ENCODE data around the gene PPAN. TPM values are rescaled to one million over a fixed set of nuclear protein-coding genes. Genes with fewer than 3 reads are reported as not detected.

The PPAN gene
- total RNA-seq, 1 donor: 19.2 TPM

- Histone ChIP-seq H3K27me3 (ENCODE audit: insufficient read depth, low read length) (no peaks in the 10 kb centered on the region), H3K27ac (ENCODE audit: low read depth, low read length) (no peak overlapping the region), H3K9me3 (ENCODE audit: low read depth, low read length) (no peaks in the 10 kb centered on the region), H3K79me2 (ENCODE audit: insufficient read depth, low read length) (no peaks in the 10 kb centered on the region), H3K4me3 (ENCODE audit: insufficient read depth, low read length) (no peak overlapping the region), H2AFZ (ENCODE audit: low read length) (no peak overlapping the region), H4K20me1 (ENCODE audit: insufficient read depth, low read length) (no peaks in the 10 kb centered on the region), H3K36me3 (ENCODE audit: insufficient read depth, low read length) (peaks cover 85% of the 10 kb centered on the region), H3K4me2 (ENCODE audit: insufficient read depth, low read length) (no peak overlapping the region), H3K4me1 (ENCODE audit: insufficient read depth, low read length) (no peaks in the 10 kb centered on the region)
- DNase-seq (ENCODE audit: insufficient read length, low spot score, missing footprints): no peak
- no peak for TF ChIP-seq CTCF (IDR thresholded peaks at IDR 0.05; ENCODE audit: extremely low read depth, low read depth, low read length)
Observed at GRCh38 chr19:10146142-10146541, 40.0 kb downstream of the PPAN start.

GRCh38 chr19:10149427-10149826, 43.3 kb downstream of the PPAN start:
- no peak for DNase-seq (ENCODE audit: insufficient read length, low spot score, missing footprints)
- H3K27ac ChIP-seq (ENCODE audit: low read depth, low read length): no peak overlapping the region
- no peak overlapping the region for H3K4me2 ChIP-seq (ENCODE audit: insufficient read depth, low read length)
- no peaks in the 10 kb centered on the region for H3K27me3 ChIP-seq (ENCODE audit: insufficient read depth, low read length)
- peaks cover 2% of the 10 kb centered on the region for H3K79me2 ChIP-seq (ENCODE audit: insufficient read depth, low read length)
- H2AFZ ChIP-seq (ENCODE audit: low read length): no peak overlapping the region
- H3K4me3 ChIP-seq (ENCODE audit: insufficient read depth, low read length): no peak overlapping the region
- no peaks in the 10 kb centered on the region for H4K20me1 ChIP-seq (ENCODE audit: insufficient read depth, low read length)
- H3K36me3 ChIP-seq (ENCODE audit: insufficient read depth, low read length): peaks cover 83% of the 10 kb centered on the region
- TF ChIP-seq CTCF (IDR thresholded peaks at IDR 0.05; ENCODE audit: extremely low read depth, low read depth, low read length): no peak
- H3K4me1 ChIP-seq (ENCODE audit: insufficient read depth, low read length): no peaks in the 10 kb centered on the region
- H3K9me3 ChIP-seq (ENCODE audit: low read depth, low read length): no peaks in the 10 kb centered on the region

GRCh38 chr19:10151521-10151920, 45.4 kb downstream of the PPAN start:
- Histone ChIP-seq H3K36me3 (ENCODE audit: insufficient read depth, low read length) (peaks cover 84% of the 10 kb centered on the region), H3K4me3 (ENCODE audit: insufficient read depth, low read length) (no peak overlapping the region), H2AFZ (ENCODE audit: low read length) (no peak overlapping the region), H4K20me1 (ENCODE audit: insufficient read depth, low read length) (no peaks in the 10 kb centered on the region), H3K9me3 (ENCODE audit: low read depth, low read length) (no peaks in the 10 kb centered on the region), H3K27ac (ENCODE audit: low read depth, low read length) (no peak overlapping the region), H3K4me2 (ENCODE audit: insufficient read depth, low read length) (no peak overlapping the region), H3K27me3 (ENCODE audit: insufficient read depth, low read length) (no peaks in the 10 kb centered on the region), H3K4me1 (ENCODE audit: insufficient read depth, low read length) (no peaks in the 10 kb centered on the region), H3K79me2 (ENCODE audit: insufficient read depth, low read length) (peaks cover 2% of the 10 kb centered on the region)
- no peak for TF ChIP-seq CTCF (IDR thresholded peaks at IDR 0.05; ENCODE audit: extremely low read depth, low read depth, low read length)
- DNase-seq (ENCODE audit: insufficient read length, low spot score, missing footprints): no peak

- Histone ChIP-seq H3K27ac (ENCODE audit: low read depth, low read length) (no peak overlapping the region), H3K36me3 (ENCODE audit: insufficient read depth, low read length) (peaks cover 84% of the 10 kb centered on the region), H3K4me3 (ENCODE audit: insufficient read depth, low read length) (no peak overlapping the region), H3K79me2 (ENCODE audit: insufficient read depth, low read length) (peaks cover 2% of the 10 kb centered on the region), H3K4me1 (ENCODE audit: insufficient read depth, low read length) (no peaks in the 10 kb centered on the region), H3K4me2 (ENCODE audit: insufficient read depth, low read length) (no peak overlapping the region), H4K20me1 (ENCODE audit: insufficient read depth, low read length) (no peaks in the 10 kb centered on the region), H3K9me3 (ENCODE audit: low read depth, low read length) (no peaks in the 10 kb centered on the region), H3K27me3 (ENCODE audit: insufficient read depth, low read length) (no peaks in the 10 kb centered on the region), H2AFZ (ENCODE audit: low read length) (no peak overlapping the region)
- TF ChIP-seq CTCF (IDR thresholded peaks at IDR 0.05; ENCODE audit: extremely low read depth, low read depth, low read length): no peak
- DNase-seq (ENCODE audit: insufficient read length, low spot score, missing footprints): no peak
Observed at GRCh38 chr19:10152100-10152499, 45.9 kb downstream of the PPAN start.
